GM04504 (cell line): ENCODE measurements around the gene REPS2.
"Not testable (repeated sequence)": the region's sequence is repeated elsewhere in the genome, so short reads cannot be mapped to it uniquely, and the experiment has no call there.

Experiments
- DNase-seq: peaks from one replicate; pipeline ENCODE4 v3.0.0-alpha.2; 2012; ENCODE audit warnings: low read depth

REPS2 gene

GRCh38 chrX:16946361-16946964, at the start of gene REPS2:
Gene REPS2 (plus strand): TSS chrX:16946658. CDS start chrX:16946862, 204 bp downstream.
- peak; percentile 4 for DNase-seq

GRCh38 chrX:16897445-16897844, 49.0 kb upstream of the REPS2 start:
- no peak for DNase-seq

- no peak for DNase-seq
Measured at GRCh38 chrX:16903274-16904022, 43.0 kb upstream of the REPS2 start.

- DNase-seq = no peak
Measured at GRCh38 chrX:16910376-16910775, 36.1 kb upstream of the REPS2 start.

- DNase-seq = no peak
Measured at GRCh38 chrX:16914058-16914457, 32.4 kb upstream of the REPS2 start.

- no peak for DNase-seq
Measured at GRCh38 chrX:16916561-16916960, 29.9 kb upstream of the REPS2 start.

- no peak for DNase-seq
Measured at GRCh38 chrX:16917120-16917519, 29.3 kb upstream of the REPS2 start.

GRCh38 chrX:16918979-16919378, 27.5 kb upstream of the REPS2 start:
- no peak for DNase-seq

- DNase-seq = no peak
Measured at GRCh38 chrX:16920075-16920474, 26.4 kb upstream of the REPS2 start.

GRCh38 chrX:16923157-16923556, 23.3 kb upstream of the REPS2 start:
- DNase-seq = no peak

GRCh38 chrX:16924631-16925480, 21.6 kb upstream of the REPS2 start:
- no peak for DNase-seq

GRCh38 chrX:16930392-16930791, 16.1 kb upstream of the REPS2 start:
- DNase-seq = no peak

GRCh38 chrX:16931371-16931770, 15.1 kb upstream of the REPS2 start:
- no peak for DNase-seq

- DNase-seq = no peak
Measured at GRCh38 chrX:16931855-16932575, 14.4 kb upstream of the REPS2 start.

GRCh38 chrX:16934185-16934584, 12.3 kb upstream of the REPS2 start:
- DNase-seq = no peak

- no peak for DNase-seq
Measured at GRCh38 chrX:16946971-16947562, 609 bp downstream of the REPS2 start.

- no peak for DNase-seq
Measured at GRCh38 chrX:16950423-16950822, 4.0 kb downstream of the REPS2 start.

- no peak for DNase-seq
Measured at GRCh38 chrX:16953606-16954211, 7.3 kb downstream of the REPS2 start.

- DNase-seq = no peak
Measured at GRCh38 chrX:16957751-16958150, 11.3 kb downstream of the REPS2 start.

GRCh38 chrX:16958356-16958755, 11.9 kb downstream of the REPS2 start:
- DNase-seq = no peak

GRCh38 chrX:16962661-16963060, 16.2 kb downstream of the REPS2 start:
- not testable (repeated sequence) for DNase-seq
